ENCODE measurements around the gene PPP1R12B.
"Not testable (repeated sequence)": the region's sequence is repeated elsewhere in the genome, so short reads cannot be mapped to it uniquely, and the experiment has no call there.

The PPP1R12B gene

GRCh38 chr1:202528096-202528722 lies 179.7 kb downstream of the PPP1R12B start:
- DNase-seq (ENCODE audit: low read depth in 2 of 2): not testable (repeated sequence)

DNA sequence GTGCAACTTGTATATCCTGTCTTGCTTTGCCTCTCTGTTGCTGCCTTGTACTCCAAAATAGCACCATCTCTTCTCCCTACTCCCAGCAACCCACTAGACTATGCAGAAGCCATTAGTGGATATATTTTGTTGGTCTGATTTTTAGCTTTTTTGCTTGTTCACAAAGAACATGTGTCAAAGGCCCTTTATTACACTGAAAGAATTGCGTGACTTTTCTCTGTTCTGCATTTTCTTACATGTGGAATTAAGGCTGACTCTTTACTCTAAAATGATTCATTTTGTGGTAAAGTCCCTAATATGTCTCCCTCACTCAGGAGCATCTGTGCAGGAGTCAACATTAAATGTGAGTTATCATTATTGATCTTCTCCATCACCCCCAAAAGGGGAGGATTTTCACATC lies 182.2 kb downstream of the PPP1R12B start:
- not testable (repeated sequence) for DNase-seq (ENCODE audit: low read depth in 2 of 2)

GRCh38 chr1:202531472-202531811 lies 182.9 kb downstream of the PPP1R12B start:
- no peak for DNase-seq (ENCODE audit: low read depth in 2 of 2)

DNA sequence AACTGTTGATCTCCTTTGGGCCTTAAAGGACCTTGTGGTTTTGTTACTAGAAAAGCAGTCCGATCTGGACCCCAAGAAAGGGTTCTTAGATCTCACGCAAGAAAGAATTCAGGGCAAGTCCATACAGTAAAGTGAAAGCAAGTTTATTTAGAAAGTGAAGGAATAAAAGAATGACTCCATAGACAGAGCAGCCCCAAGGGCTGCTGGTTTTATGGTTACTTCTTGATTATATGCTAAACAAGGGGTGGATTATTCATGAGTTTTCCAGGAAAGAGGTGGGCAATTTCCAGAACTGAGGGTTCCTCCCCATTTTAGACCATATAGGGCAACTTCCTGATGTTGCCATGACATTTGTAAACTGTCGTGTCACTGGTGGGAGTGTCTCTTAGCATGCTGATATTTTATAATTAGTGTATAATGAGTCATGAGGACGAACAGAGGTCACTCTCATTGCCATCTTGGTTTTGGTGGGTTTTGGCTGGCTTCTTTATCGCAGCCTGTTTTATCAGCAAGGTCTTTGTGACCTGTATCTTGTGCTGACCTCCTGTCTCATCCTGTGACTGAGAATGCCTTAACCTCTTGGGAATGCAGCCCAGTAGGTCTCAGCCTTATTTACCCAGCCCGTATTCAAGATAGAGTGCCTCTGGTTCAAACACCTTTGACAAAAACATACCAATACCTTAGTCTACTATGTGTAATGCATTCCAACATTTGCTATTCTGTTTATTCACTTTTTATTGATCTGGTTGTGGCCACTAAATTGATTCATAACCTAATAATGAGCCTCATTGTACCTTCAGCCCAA lies 183.5 kb downstream of the PPP1R12B start:
- not testable (repeated sequence) for DNase-seq (ENCODE audit: low read depth in 2 of 2)

- DNase-seq (ENCODE audit: low read depth in 2 of 2): not testable (repeated sequence)
Observed at GRCh38 chr1:202539166-202539574, 190.7 kb downstream of the PPP1R12B start.

DNA sequence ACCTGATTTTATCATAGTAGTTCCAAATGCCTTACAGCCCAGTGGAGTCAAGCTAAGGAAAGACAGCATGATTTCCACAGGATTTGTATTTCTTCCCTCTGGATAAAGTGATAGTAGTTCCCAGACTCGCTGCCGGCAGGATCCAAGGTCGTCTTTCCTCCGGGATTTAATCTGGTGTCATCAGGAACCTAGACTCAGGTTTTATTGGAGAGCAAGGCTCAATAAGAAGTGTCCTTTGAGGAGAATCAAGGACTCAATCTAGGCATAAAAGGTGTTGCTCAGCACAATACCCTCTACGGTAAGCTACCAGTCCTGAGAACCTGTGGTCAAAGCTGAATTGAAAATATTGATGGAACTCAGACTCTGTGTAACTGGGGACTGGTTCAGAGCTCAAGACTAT lies 191.1 kb downstream of the PPP1R12B start:
- not testable (repeated sequence) for DNase-seq (ENCODE audit: low read depth in 2 of 2)

DNA sequence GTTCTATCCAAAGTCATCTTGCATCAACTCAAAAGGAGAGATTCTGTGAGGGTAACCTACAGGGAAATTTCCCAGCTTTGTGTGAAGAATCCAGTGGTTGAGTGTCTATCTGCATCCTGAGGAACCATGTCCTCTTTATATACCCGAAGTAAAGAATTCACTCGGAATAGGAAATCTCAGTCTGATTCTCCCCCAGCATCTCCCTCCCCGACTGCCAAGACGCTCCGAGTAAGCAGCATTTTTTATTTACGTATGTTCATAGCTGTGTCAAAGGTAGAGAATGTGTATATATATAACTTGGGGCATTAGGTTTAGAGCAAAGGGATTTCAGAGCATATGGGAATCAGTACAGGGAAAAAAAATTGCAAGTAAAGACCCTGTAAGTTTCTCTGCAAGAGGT lies 191.5 kb downstream of the PPP1R12B start:
- no peak for DNase-seq (ENCODE audit: low read depth in 2 of 2)

DNA sequence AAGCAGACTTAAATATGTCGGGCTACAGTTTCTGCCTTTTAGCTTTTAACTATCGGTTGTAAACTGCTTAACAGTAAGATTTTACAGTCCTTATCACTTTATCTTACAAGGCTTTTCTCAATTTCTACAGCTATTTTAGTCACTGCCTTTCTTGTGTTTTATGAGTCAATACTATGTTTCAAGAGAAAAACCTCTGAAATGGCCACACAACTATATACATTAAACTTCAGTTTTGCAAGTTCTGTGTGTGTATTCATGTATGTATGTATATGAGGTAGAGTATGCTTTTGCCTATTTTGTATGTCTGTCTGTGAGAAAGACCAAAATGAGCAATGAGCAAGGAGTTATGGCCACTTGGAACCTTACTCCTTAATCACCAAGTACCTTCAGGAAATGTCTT lies 191.9 kb downstream of the PPP1R12B start:
- no peak for DNase-seq (ENCODE audit: low read depth in 2 of 2)

DNA sequence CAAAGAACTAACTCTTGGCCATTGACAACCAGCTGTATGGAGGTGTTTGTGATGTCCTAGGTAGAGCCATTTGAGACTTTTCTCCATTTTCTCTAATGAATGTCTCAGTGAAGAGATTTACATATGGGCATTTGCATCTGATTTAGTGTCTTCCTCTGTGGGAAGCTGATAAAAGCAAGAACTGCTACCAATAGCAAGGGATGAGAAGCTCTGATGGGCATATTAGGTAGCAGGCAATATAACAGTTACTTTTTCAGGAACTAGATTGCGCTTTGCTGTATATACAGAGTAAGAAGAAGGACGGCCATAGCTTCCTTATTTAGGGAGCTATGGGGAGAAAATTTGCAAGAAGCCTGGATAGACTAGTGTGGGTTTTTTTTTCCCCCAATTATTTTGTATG lies 192.4 kb downstream of the PPP1R12B start:
- DNase-seq (ENCODE audit: low read depth in 2 of 2): not testable (repeated sequence)

- DNase-seq (ENCODE audit: low read depth in 2 of 2): not testable (repeated sequence)
Observed at GRCh38 chr1:202542415-202542814, 193.9 kb downstream of the PPP1R12B start.

DNA sequence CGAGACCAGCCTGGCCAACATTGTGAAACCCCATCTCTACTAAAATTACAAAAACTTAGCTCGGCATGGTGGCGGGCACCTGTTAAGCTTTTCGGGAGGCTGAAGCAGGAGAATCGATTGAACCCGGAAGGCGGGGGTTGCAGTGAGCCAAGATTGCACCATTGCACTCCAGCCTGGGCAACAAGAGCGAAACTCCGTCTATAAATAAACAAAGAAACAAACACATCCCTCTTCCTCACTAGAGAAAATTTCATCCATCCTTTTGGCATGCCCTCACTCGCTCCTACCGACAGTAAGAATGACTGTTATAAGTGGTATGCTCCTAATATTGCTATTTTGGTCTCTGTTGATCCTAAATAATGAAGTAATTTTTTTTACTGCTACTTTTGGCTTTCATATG lies 195.0 kb downstream of the PPP1R12B start:
- DNase-seq (ENCODE audit: low read depth in 2 of 2): not testable (repeated sequence)

GRCh38 chr1:202544766-202545449 lies 196.4 kb downstream of the PPP1R12B start:
- not testable (repeated sequence) for DNase-seq (ENCODE audit: low read depth in 2 of 2)

GRCh38 chr1:202545647-202546303 lies 197.3 kb downstream of the PPP1R12B start:
- not testable (repeated sequence) for DNase-seq (ENCODE audit: low read depth in 2 of 2)

GRCh38 chr1:202546377-202546776 lies 197.9 kb downstream of the PPP1R12B start:
- DNase-seq (ENCODE audit: low read depth in 2 of 2): not testable (repeated sequence)

- not testable (repeated sequence) for DNase-seq (ENCODE audit: low read depth in 2 of 2)
Observed at GRCh38 chr1:202546796-202547195, 198.3 kb downstream of the PPP1R12B start.

- no peak for DNase-seq (ENCODE audit: low read depth in 2 of 2)
Observed at GRCh38 chr1:202547215-202547614, 198.7 kb downstream of the PPP1R12B start.

DNA sequence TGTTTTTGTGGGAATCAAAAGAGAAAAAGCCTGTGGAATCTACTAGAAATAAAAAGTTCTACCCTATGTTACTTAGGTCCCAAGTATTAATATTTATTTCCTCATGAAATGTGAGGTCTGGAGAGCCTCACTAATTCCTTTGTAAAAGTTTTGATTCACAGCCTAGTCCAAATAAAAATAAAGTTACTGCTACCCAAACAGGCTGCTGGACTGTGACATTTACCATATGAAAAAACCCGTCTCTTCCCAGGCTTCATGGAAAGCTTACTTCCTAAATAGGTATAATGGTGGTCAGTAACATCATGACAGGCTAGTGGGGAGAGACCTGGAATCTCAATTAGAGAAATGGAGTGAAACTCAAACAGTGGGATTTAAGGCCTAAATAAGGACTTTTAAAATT lies 201.6 kb downstream of the PPP1R12B start:
- not testable (repeated sequence) for DNase-seq (ENCODE audit: low read depth in 2 of 2)

DNA sequence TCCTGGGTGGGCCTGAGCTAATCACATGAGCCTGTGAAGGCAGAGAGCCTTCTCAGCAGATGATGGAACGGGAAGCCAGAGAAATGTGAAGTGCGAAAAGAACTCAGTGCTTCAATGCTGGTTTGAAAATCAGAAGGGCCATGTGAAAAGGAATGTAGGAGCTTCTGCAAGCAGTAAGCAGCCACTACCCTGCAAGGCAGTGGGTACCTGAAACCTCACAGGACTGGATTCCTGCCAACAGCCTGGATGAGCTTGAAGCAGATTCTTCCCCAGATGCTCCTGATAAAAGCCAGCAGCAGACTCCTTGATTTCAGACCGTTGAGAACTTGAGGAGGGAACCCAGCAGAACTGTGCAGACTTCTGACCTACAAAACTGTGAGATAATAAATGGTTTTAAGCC lies 203.2 kb downstream of the PPP1R12B start:
- DNase-seq (ENCODE audit: low read depth in 2 of 2): no peak

DNA sequence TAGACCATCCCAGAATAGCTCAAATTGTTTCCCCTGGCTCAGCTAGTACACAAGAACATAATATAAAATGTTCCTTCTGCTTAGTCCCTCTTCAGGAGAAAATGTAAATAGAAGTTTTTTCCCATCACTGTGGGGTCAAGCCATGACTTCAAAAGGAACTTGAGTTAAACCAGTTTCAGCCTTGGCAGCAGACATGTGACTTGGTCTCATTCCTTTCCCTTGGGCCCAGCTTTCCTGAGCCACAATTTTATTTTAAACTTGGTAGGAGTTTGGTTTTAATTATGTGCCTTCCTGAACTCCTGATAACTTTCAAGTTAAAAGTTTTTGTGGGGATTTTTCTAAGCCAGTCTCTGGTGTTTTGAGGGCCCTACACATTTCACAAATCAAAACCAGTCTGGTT lies 204.1 kb downstream of the PPP1R12B start:
- DNase-seq (ENCODE audit: low read depth in 2 of 2): not testable (repeated sequence)

DNA sequence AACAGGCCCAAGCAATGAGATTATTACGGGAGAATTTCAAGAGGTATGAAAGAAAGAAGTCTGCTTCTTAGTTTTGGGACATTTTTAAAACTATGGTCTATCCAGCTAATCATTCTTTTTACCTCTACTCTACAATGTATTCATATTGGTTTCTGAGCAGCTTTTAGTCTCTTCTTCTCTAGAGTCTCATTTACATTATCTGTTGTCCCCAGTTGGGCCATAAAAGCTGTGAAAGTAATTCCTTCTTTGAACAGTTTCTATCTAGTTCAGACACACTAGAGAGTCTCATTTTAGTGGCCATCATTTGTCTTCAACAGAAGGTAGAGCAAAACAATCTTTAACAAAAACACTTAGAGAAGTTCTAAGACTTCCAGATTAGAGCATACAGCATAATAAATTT lies 204.6 kb downstream of the PPP1R12B start:
- DNase-seq (ENCODE audit: low read depth in 2 of 2): not testable (repeated sequence)

- DNase-seq (ENCODE audit: low read depth in 2 of 2): no peak
Observed at GRCh38 chr1:202553560-202554038, 205.1 kb downstream of the PPP1R12B start.

- not testable (repeated sequence) for DNase-seq (ENCODE audit: low read depth in 2 of 2)
Observed at GRCh38 chr1:202554619-202555018, 206.1 kb downstream of the PPP1R12B start.
